Measurements from ENCODE around the gene TXNRD1.

DNA sequence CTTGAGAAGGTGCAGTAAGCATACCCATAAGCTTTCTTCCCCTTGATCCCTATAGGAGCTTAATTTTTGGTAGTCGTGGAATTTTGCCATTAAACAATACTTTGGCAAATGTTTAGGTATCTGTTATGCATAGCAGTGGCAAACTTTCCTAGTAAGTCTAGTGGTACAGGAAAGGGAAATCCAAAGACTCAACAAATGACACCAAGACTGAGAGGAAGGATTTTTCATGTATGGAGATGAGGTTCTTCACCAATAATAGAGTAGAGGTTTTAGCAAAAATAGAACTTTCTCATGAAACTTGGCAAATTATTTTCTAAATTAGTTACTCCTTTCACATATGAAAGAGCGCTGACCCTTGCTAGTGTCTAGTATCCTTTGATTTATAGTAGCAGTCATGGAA is 90.8 kb downstream of the TXNRD1 start:
- TF ChIP-seq ZFX (IDR thresholded peaks at IDR 0.05; ENCODE audit: borderline replicate concordance) (no peak), CTCF (IDR thresholded peaks at IDR 0.05) (no peak)
